GM21717 (cell line): ENCODE data around the gene CENPS.
A peak's percentile ranks its signal among the peaks of the same experiment; 100 is the strongest.
"Not testable (repeated sequence)": the region's sequence is repeated elsewhere in the genome, so short reads cannot be mapped to it uniquely, and the experiment has no call there.

Experiments
- ATAC-seq: cut with Tn5 transposase; IDR thresholded peaks from one replicate; pipeline ENCODE4 v1.9.1; 2021; ENCODE audit warnings: mild to moderate bottlenecking, moderate library complexity; ENCODE audit not compliant: unreplicated experiment

CENPS gene

GRCh38 chr1:10450156-10450814 lies 20.1 kb downstream of the CENPS start:
- ATAC-seq: no peak

DNA sequence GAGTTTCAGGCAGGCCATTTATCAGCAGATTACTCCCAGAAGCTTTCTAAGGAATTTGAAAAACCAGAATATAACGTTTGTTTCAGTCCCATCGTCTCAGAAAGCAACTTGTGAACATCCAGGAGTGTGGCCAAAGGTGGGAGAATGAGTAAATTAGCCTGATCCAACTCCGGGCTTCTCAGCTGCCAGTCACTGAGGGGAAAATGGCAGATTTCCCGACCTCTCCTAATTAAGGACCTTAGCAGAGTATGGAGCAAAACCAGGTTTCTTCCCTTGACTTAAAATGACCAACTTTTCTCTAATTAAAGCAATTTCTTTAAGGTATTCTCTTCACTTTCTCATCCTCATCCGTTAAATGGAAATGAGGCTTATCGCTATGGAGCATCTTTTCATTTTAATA lies 20.6 kb downstream of the CENPS start:
- ATAC-seq: no peak

DNA sequence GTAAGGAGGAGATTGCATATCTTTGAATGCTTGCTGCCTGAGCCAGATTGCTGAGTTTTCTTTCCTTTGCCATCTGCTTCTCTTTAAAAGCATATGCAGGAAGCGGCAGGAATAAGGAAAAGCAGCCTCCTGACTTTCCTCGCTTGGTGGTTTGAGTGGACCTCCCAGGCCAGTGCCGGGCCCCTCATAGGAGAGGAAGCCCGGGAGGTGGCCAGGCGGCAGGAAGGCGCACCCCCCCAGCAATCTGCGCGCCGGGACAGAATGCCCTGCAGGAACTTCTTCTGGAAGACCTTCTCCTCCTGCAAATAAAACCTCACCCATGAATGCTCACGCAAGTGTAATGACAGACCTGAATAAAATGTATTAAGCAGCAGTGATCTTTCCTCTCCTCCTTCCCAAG lies 21.1 kb downstream of the CENPS start:
- ATAC-seq: no peak

- no peak for ATAC-seq
These were observed 25.8 kb downstream of the CENPS start for GRCh38 chr1:10456048-10456447.

GRCh38 chr1:10456661-10457060 lies 26.4 kb downstream of the CENPS start:
- ATAC-seq: no peak

DNA sequence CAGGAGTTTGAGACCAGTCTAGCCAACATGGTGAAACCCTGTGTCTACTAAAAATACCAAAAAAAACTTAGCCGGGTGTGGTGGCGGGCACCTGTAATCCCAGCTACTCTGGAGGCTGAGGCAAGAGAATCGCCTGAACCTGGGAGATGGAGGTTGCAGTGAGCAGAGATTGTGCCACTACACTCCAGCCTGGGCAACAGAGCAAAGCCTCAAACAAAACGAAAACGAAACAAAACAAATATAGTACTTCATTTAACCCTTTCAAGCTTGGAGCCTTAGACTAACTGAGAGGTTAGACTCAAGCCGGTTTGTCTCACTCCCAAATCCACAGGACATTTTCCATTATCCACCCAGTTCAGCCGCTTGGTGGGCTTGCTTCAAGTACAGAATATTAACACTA lies 27.2 kb downstream of the CENPS start:
- not testable (repeated sequence) for ATAC-seq

- ATAC-seq: no peak
These were observed 27.6 kb downstream of the CENPS start for GRCh38 chr1:10457875-10458274.

DNA sequence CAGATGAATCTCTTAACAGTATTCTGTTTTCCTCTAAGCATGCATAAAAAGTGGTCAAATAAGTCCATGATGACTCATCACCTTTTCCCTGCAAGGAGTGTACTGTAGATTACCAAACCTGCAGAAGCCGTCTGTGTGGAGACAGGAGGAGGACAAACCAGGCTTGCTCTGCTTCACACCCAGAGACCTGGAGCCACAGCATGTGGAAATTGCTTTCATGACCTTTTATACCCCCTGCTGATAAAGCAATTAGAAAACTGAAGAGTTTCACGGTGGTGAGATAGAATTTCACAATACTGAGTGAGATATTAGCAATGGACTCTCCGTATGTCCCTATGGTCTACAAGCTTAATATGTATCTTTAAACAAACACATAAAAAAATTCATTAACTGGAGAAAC lies 29.0 kb downstream of the CENPS start:
- ATAC-seq: no peak

GRCh38 chr1:10467078-10467477 lies 36.8 kb downstream of the CENPS start:
- ATAC-seq: no peak

DNA sequence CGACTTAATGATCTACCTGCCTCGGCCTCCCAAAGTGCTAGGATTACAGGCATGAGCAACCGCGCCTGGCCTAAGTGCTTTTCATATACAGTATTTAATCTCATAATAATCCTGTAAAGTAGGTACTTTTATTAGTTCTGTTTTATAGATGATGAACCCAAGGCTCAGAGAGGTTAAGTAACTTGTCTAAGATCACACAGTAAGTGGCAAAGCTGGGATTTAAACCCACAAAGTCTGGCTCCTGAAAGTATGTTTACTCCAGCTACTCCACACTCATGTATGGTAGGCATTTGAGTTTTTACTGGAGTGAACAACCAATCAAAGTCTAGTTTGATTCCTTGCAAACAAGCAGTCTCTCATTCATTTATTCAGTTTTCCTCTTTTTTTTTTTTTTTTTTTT lies 39.8 kb downstream of the CENPS start:
- no peak for ATAC-seq

- ATAC-seq: no peak
These were observed 41.4 kb downstream of the CENPS start for GRCh38 chr1:10471411-10472219.

GRCh38 chr1:10472220-10473144 lies 42.2 kb downstream of the CENPS start, which contains the start of gene DFFA:
TSS of gene DFFA (minus strand) at chr1:10472529. CDS start at chr1:10472458, 71 bp downstream.
- ATAC-seq: peak; percentile 73

DNA sequence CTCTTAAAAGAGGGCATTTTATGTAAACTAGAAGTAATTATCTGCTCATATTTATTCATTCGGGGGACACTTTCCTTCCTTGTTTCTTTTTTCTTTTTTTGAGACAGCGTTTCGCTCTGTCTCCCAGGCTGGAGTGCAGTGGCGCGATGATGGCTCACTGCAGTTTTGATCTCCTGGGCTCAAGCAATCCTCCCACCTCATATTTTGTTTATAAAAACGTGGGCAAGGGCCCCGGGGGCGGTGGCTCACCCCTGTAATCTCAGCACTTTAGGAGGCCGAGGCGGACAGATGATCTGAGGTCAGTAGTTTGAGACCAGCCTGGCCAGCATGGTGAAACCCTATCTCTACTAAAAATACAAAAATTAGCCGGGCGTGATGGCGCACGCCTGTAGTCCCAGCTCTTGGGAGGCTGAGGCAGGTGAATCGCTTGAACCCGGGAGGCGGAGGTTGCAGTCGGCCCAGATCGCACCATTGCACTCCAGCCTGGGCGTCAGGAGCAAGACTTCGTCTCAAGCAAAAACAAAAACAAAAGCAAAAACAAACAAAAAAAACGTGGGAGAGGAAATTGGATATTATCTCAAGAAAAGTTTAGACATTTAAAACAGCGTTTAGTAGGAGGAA lies 43.0 kb downstream of the CENPS start:
- ATAC-seq: no peak

DNA sequence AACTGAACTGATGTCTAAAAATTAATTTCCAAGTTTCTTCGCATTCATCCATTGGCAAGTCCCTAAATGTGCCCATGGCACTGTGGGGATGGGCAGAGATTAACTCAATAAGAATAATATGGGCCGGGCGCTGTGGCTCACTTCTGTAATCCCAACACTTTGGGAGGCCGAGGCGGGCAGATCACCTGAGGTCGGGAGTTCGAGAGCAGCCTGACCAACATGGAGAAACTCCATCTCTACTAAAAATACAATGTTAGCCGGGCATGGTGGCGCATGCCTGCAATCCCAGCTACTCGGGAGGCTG lies 44.0 kb downstream of the CENPS start:
- not testable (repeated sequence) for ATAC-seq

DNA sequence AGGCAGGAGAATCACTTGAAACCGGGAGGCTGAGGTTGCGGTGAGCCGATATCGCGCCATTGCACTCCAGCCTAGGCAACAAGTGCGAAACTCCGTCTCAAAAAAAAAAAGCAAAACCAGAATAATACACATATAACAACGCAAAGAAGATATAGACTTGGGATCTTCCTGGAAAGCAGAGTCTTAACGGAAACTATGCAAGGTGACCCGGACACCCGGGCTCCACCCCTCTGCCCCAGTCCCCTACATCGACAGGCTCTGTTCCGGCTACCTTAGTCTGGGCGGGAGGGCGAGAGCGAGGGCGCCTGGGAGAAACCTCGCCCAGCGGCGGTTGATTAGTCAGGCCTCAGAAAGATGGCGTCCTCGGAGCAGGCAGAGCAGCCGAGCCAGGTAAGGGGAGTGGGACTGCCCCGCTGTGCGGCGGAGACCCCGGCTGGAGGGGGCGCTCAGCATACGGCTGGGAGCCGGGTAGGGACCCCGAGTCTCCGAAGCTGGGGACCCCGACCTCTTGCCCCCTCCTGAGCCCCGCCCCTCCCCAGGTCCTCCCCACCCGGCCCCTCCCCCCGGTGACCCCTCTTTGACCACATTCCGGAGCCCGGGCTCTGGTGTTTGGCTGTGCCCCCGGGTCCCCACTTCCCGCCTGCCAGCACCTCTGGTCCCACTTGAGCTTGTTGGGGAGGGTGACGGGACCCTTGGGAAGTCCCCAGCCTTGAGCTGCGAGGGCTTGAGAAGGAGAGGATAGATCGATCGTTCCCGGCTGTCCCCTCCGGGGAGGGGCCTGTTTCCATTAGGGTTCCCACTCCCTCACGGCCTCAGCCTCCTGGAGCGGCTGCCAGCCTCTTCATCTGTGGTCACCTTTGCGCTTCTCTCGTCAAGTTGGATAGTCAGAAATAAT lies 44.6 kb downstream of the CENPS start, which contains the start of gene PEX14:
PEX14 (plus strand) TSS at position 338 of the 895 bp plus-strand sequence; CDS start at position 355, 17 bp downstream.
- peak; percentile 51 for ATAC-seq

DNA sequence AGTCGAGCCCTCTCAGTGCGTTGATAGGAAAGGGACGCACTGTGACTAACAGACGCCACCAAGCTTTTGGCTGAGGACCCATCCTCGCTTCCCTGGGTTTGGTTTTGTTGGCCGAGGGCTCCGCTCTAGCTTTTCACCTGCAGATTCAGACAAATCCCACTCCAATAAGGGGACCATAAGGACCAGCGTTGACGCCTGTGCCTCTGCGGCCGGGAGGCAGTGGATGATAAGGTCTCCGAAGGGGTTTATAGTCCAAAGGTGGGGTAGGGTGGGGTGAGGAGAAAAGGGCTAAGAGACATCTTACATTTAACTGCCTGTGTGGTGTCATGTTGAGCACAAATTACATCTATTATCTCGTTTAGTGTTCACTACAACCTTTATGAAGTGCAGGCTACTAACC lies 45.3 kb downstream of the CENPS start:
- ATAC-seq: peak; percentile 3

DNA sequence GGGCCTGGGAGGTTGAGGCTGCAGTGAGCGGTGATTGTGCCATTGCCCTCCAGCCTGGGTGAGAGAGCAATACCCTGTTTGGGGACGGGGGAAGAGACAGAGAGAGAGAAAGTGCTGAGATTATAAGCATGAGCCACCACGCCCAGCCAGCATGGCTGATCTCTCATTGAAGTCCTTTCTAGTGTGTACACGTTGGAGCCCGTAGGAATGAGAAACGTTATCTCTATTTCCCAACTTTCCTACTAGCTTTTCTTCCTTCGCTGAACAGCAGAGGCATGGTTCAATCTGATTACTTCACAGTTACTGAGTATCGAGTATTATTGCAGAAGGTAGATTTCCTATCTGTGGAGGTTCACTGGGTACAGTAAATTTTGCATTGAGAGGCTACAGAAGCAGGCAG lies 49.1 kb downstream of the CENPS start:
- no peak for ATAC-seq

DNA sequence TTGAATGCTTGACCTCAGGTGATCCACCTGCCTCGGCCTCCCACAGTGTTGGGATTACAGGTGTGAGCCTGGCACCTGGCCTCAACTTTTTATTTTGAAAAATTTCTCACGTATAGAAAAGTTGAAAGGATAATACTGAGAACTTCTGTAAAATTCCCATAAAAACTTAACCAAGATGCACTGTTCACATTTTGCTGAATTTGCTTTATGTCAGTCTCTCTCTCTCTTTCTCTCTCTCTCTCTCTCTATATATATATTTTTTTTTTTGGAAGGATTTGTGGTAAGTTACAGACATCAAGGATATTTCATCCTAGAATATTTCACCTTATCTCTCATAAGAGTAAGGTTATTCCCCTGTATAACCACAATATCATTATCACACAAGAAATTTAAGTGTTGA lies 50.4 kb downstream of the CENPS start:
- no peak for ATAC-seq

DNA sequence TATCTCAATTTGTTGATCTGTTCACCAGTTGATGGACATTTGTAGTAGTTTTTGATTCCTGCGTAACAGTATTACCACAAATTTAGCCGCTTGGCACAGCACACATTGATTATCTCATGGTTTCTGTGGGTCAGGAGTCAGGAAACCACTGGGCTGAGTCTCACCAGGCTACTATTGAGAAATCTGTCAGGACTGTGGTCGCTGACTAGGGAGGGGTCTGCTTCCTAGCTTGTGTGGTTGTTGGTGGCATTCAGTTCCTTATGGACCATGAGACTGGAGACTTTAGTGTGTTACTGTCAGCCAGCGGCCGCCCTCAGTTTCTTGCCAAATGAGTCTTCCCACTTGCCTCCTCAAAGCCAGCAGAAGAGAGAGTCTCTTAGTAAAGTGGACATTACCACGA lies 54.3 kb downstream of the CENPS start:
- no peak for ATAC-seq
